ENCODE results near the gene BACH2.

BACH2 gene

GRCh38 chr6:90028066-90028778, 268.4 kb downstream of the BACH2 start:
- DNase-seq (ENCODE audit: low read depth) = no peak

GRCh38 chr6:90026216-90026615, 270.4 kb downstream of the BACH2 start:
- DNase-seq (ENCODE audit: low read depth) = no peak

GRCh38 chr6:90025523-90026061, 271.1 kb downstream of the BACH2 start:
- DNase-seq (ENCODE audit: low read depth) = peak; percentile 82

GRCh38 chr6:90024633-90025032, 272.0 kb downstream of the BACH2 start:
- no peak for DNase-seq (ENCODE audit: low read depth)

GRCh38 chr6:90021711-90022110, 274.9 kb downstream of the BACH2 start:
- no peak for DNase-seq (ENCODE audit: low read depth)

- no peak for DNase-seq (ENCODE audit: low read depth)
Measured at GRCh38 chr6:90020746-90021145, 275.9 kb downstream of the BACH2 start.

GRCh38 chr6:90019216-90019615, 277.4 kb downstream of the BACH2 start:
- no peak for DNase-seq (ENCODE audit: low read depth)

GRCh38 chr6:90015883-90016282, 280.8 kb downstream of the BACH2 start:
- DNase-seq (ENCODE audit: low read depth) = no peak

GRCh38 chr6:90008908-90009501, 287.6 kb downstream of the BACH2 start:
- DNase-seq (ENCODE audit: low read depth) = no peak

GRCh38 chr6:90008189-90008907, 288.3 kb downstream of the BACH2 start:
- DNase-seq (ENCODE audit: low read depth) = no peak

GRCh38 chr6:90005048-90005827, 291.4 kb downstream of the BACH2 start:
- no peak for DNase-seq (ENCODE audit: low read depth)

GRCh38 chr6:90004511-90004910, 292.1 kb downstream of the BACH2 start:
- no peak for DNase-seq (ENCODE audit: low read depth)

GRCh38 chr6:90003941-90004340, 292.7 kb downstream of the BACH2 start:
- no peak for DNase-seq (ENCODE audit: low read depth)

GRCh38 chr6:90003069-90003795, 293.4 kb downstream of the BACH2 start:
- no peak for DNase-seq (ENCODE audit: low read depth)

- DNase-seq (ENCODE audit: low read depth) = no peak
Measured at GRCh38 chr6:90000864-90001731, 295.5 kb downstream of the BACH2 start.

- no peak for DNase-seq (ENCODE audit: low read depth)
Measured at GRCh38 chr6:89999945-90000825, 296.5 kb downstream of the BACH2 start.

- no peak for DNase-seq (ENCODE audit: low read depth)
Measured at GRCh38 chr6:89999154-89999553, 297.5 kb downstream of the BACH2 start.

- DNase-seq (ENCODE audit: low read depth) = no peak
Measured at GRCh38 chr6:89997456-89998445, 298.9 kb downstream of the BACH2 start.
